ENCODE measurements around the gene NPHP4. TPM values are rescaled to one million over a fixed set of nuclear protein-coding genes. Genes with fewer than 3 reads are reported as not detected.

NPHP4 gene
- total and polyA plus RNA-seq, 2 experiments from 2014 or later = 6.4 to 12.7 TPM

GRCh38 chr1:5837976-5838653 lies 154.1 kb downstream of the NPHP4 start:
- H3K4me3 ChIP-seq = no peak overlapping the region
- no peaks in the 10 kb centered on the region for H3K9me3 ChIP-seq (ENCODE audit: low read depth)
- DNase-seq (ENCODE audit: low read depth in 1 of 2, low spot score in 1 of 2) = no peak
- H3K36me3 ChIP-seq = no peaks in the 10 kb centered on the region
- no peak overlapping the region for H3K27ac ChIP-seq
- no peak for TF ChIP-seq CTCF (IDR thresholded peaks at IDR 0.05; ENCODE audit: low read depth, low read length)
- H3K27me3 ChIP-seq = no peaks in the 10 kb centered on the region
- no peaks in the 10 kb centered on the region for H3K4me1 ChIP-seq (ENCODE audit: low read depth)

GRCh38 chr1:5836776-5837440 lies 155.3 kb downstream of the NPHP4 start:
- H3K27me3 ChIP-seq = no peaks in the 10 kb centered on the region
- no peak for TF ChIP-seq CTCF (IDR thresholded peaks at IDR 0.05; ENCODE audit: low read depth, low read length)
- no peaks in the 10 kb centered on the region for H3K9me3 ChIP-seq (ENCODE audit: low read depth)
- no peak for DNase-seq (ENCODE audit: low read depth in 1 of 2, low spot score in 1 of 2)
- H3K4me3 ChIP-seq = no peak overlapping the region
- H3K36me3 ChIP-seq = no peaks in the 10 kb centered on the region
- no peak overlapping the region for H3K27ac ChIP-seq
- H3K4me1 ChIP-seq (ENCODE audit: low read depth) = no peaks in the 10 kb centered on the region

- no peaks in the 10 kb centered on the region for H3K4me1 ChIP-seq (ENCODE audit: low read depth)
- no peaks in the 10 kb centered on the region for H3K36me3 ChIP-seq
- H3K9me3 ChIP-seq (ENCODE audit: low read depth) = no peaks in the 10 kb centered on the region
- H3K27me3 ChIP-seq = no peaks in the 10 kb centered on the region
- DNase-seq (ENCODE audit: low read depth in 1 of 2, low spot score in 1 of 2) = no peak
- no peak overlapping the region for H3K27ac ChIP-seq
- H3K4me3 ChIP-seq = no peak overlapping the region
- TF ChIP-seq CTCF (IDR thresholded peaks at IDR 0.05; ENCODE audit: low read depth, low read length) = no peak
Measured at GRCh38 chr1:5835179-5835562, 157.1 kb downstream of the NPHP4 start.

- no peak for DNase-seq (ENCODE audit: low read depth in 1 of 2, low spot score in 1 of 2)
- H3K27me3 ChIP-seq = no peaks in the 10 kb centered on the region
- H3K4me3 ChIP-seq = no peak overlapping the region
- no peak for TF ChIP-seq CTCF (IDR thresholded peaks at IDR 0.05; ENCODE audit: low read depth, low read length)
- H3K4me1 ChIP-seq (ENCODE audit: low read depth) = no peaks in the 10 kb centered on the region
- H3K36me3 ChIP-seq = no peaks in the 10 kb centered on the region
- H3K27ac ChIP-seq = no peak overlapping the region
- no peaks in the 10 kb centered on the region for H3K9me3 ChIP-seq (ENCODE audit: low read depth)
Measured at GRCh38 chr1:5834477-5835178, 157.6 kb downstream of the NPHP4 start.

GRCh38 chr1:5833911-5834310 lies 158.3 kb downstream of the NPHP4 start:
- TF ChIP-seq CTCF (IDR thresholded peaks at IDR 0.05; ENCODE audit: low read depth, low read length) = no peak
- Histone ChIP-seq H3K36me3 (no peaks in the 10 kb centered on the region), H3K4me3 (no peak overlapping the region), H3K27me3 (no peaks in the 10 kb centered on the region), H3K27ac (no peak overlapping the region), H3K9me3 (ENCODE audit: low read depth) (no peaks in the 10 kb centered on the region), H3K4me1 (ENCODE audit: low read depth) (no peaks in the 10 kb centered on the region)
- no peak for DNase-seq (ENCODE audit: low read depth in 1 of 2, low spot score in 1 of 2)

Data from cardiac muscle cell (in vitro differentiated cells and primary cell).